ENCODE data around the gene TRAPPC2.
"Not testable (repeated sequence)": the region's sequence is repeated elsewhere in the genome, so short reads cannot be mapped to it uniquely, and the experiment has no call there.

The TRAPPC2 gene

GRCh38 chrX:13755254-13755653 is 20.8 kb upstream of the TRAPPC2 start:
- Mint-ChIP-seq H3K36me3 (peaks cover 99% of the 10 kb centered on the region), H3K27ac (no peak overlapping the region), H3K9me3 (no peaks in the 10 kb centered on the region), H3K4me1 (peaks cover 17% of the 10 kb centered on the region), H3K4me3 (no peak overlapping the region)
- no peak for DNase-seq (ENCODE audit: low spot score in 2 of 2)
- ATAC-seq: peak; percentile 71

- H3K36me3 Mint-ChIP-seq: peaks cover 99% of the 10 kb centered on the region
- H3K4me3 Mint-ChIP-seq: no peak overlapping the region
Measured at GRCh38 chrX:13754765-13755164, 20.3 kb upstream of the TRAPPC2 start.

GRCh38 chrX:13752646-13753045 is 18.2 kb upstream of the TRAPPC2 start:
- Mint-ChIP-seq H3K4me3 (no peak overlapping the region), H3K36me3 (peaks cover 98% of the 10 kb centered on the region), H3K27ac (peak overlapping the region; percentile 58), H3K4me1 (peaks cover 14% of the 10 kb centered on the region), H3K9me3 (no peaks in the 10 kb centered on the region)
- no peak for DNase-seq (ENCODE audit: low spot score in 2 of 2)
- ATAC-seq: no peak

More at GRCh38 chrX:13754765-13755164, 20.3 kb upstream of the TRAPPC2 start:
- Mint-ChIP-seq H3K9me3 (no peaks in the 10 kb centered on the region), H3K27ac (no peak overlapping the region), H3K4me1 (peaks cover 16% of the 10 kb centered on the region)
- DNase-seq (ENCODE audit: low spot score in 2 of 2) (no peak), ATAC-seq (no peak)

- H3K9me3 Mint-ChIP-seq: no peaks in the 10 kb centered on the region
Measured at GRCh38 chrX:13752141-13752540, 17.7 kb upstream of the TRAPPC2 start.

GRCh38 chrX:13750812-13751211 is 16.4 kb upstream of the TRAPPC2 start:
- ATAC-seq: peak; percentile 79
- Mint-ChIP-seq H3K36me3 (peaks cover 96% of the 10 kb centered on the region), H3K4me3 (no peak overlapping the region), H3K9me3 (no peaks in the 10 kb centered on the region), H3K4me1 (peaks cover 24% of the 10 kb centered on the region), H3K27ac (no peak overlapping the region)
- no peak for DNase-seq (ENCODE audit: low spot score in 2 of 2)

More at GRCh38 chrX:13752141-13752540, 17.7 kb upstream of the TRAPPC2 start:
- peaks cover 20% of the 10 kb centered on the region for H3K4me1 Mint-ChIP-seq
- H3K4me3 Mint-ChIP-seq: no peak overlapping the region
- DNase-seq (ENCODE audit: low spot score in 2 of 2): no peak
- no peak overlapping the region for H3K27ac Mint-ChIP-seq
- ATAC-seq: no peak
- peaks cover 96% of the 10 kb centered on the region for H3K36me3 Mint-ChIP-seq

GRCh38 chrX:13750204-13750603 is 15.8 kb upstream of the TRAPPC2 start:
- DNase-seq (ENCODE audit: low spot score in 2 of 2): no peak
- peak; percentile 54 for ATAC-seq
- H3K36me3 Mint-ChIP-seq: peaks cover 96% of the 10 kb centered on the region
- H3K4me1 Mint-ChIP-seq: peaks cover 24% of the 10 kb centered on the region
- no peaks in the 10 kb centered on the region for H3K9me3 Mint-ChIP-seq
- H3K4me3 Mint-ChIP-seq: no peak overlapping the region
- H3K27ac Mint-ChIP-seq: no peak overlapping the region

GRCh38 chrX:13748486-13748885 is 14.1 kb upstream of the TRAPPC2 start:
- H3K27ac Mint-ChIP-seq: peak overlapping the region; percentile 32
- ATAC-seq (no peak), DNase-seq (ENCODE audit: low spot score in 2 of 2) (no peak)
- peaks cover 95% of the 10 kb centered on the region for H3K36me3 Mint-ChIP-seq
- H3K4me3 Mint-ChIP-seq: no peak overlapping the region
- H3K9me3 Mint-ChIP-seq: no peaks in the 10 kb centered on the region
- peaks cover 24% of the 10 kb centered on the region for H3K4me1 Mint-ChIP-seq

- Mint-ChIP-seq H3K9me3 (no peaks in the 10 kb centered on the region), H3K36me3 (peaks cover 93% of the 10 kb centered on the region), H3K27ac (no peak overlapping the region), H3K4me1 (peaks cover 19% of the 10 kb centered on the region), H3K4me3 (no peak overlapping the region)
- DNase-seq (ENCODE audit: low spot score in 2 of 2): no peak
- no peak for ATAC-seq
Measured at GRCh38 chrX:13747836-13748235, 13.4 kb upstream of the TRAPPC2 start.

GRCh38 chrX:13742397-13743176 is 8.2 kb upstream of the TRAPPC2 start:
- Mint-ChIP-seq H3K4me1 (peaks cover 21% of the 10 kb centered on the region), H3K36me3 (peaks cover 90% of the 10 kb centered on the region), H3K9me3 (no peaks in the 10 kb centered on the region), H3K4me3 (peak overlapping the region; percentile 54), H3K27ac (peak overlapping the region; percentile 54)
- peak; percentile 9 to 60 for DNase-seq (ENCODE audit: low spot score in 2 of 2)
- ATAC-seq: peak; percentile 96

GRCh38 chrX:13741695-13742094 is 7.3 kb upstream of the TRAPPC2 start:
- ATAC-seq (no peak), DNase-seq (ENCODE audit: low spot score in 2 of 2) (no peak)
- H3K36me3 Mint-ChIP-seq: peaks cover 92% of the 10 kb centered on the region
- peaks cover 12% of the 10 kb centered on the region for H3K4me1 Mint-ChIP-seq
- no peaks in the 10 kb centered on the region for H3K9me3 Mint-ChIP-seq
- H3K4me3 Mint-ChIP-seq: peak overlapping the region; percentile 54
- H3K27ac Mint-ChIP-seq: no peak overlapping the region

GRCh38 chrX:13733506-13733905 is 914 bp downstream of the TRAPPC2 start:
- Mint-ChIP-seq H3K4me1 (peaks cover 24% of the 10 kb centered on the region), H3K4me3 (peak overlapping the region; percentile 91), H3K27ac (peak overlapping the region; percentile 98), H3K36me3 (peaks cover 68% of the 10 kb centered on the region), H3K9me3 (no peaks in the 10 kb centered on the region)
- ATAC-seq: no peak
- DNase-seq (ENCODE audit: low spot score in 2 of 2): no peak

GRCh38 chrX:13732246-13733067 is 2.0 kb downstream of the TRAPPC2 start:
- no peak for ATAC-seq
- Mint-ChIP-seq H3K27ac (peak overlapping the region; percentile 83), H3K9me3 (no peaks in the 10 kb centered on the region), H3K36me3 (peaks cover 68% of the 10 kb centered on the region), H3K4me3 (peak overlapping the region; percentile 91), H3K4me1 (peaks cover 29% of the 10 kb centered on the region)
- DNase-seq (ENCODE audit: low spot score in 2 of 2): no peak

GRCh38 chrX:13730523-13730922 is 3.9 kb downstream of the TRAPPC2 start:
- Mint-ChIP-seq H3K36me3 (peaks cover 67% of the 10 kb centered on the region), H3K4me1 (peaks cover 48% of the 10 kb centered on the region)
- H3K9me3 Mint-ChIP-seq; H3K27ac Mint-ChIP-seq; H3K4me3 Mint-ChIP-seq; ATAC-seq; DNase-seq (ENCODE audit: low spot score in 2 of 2): not testable (repeated sequence)

GRCh38 chrX:13726583-13726982 is 7.8 kb downstream of the TRAPPC2 start:
- not testable (repeated sequence) for DNase-seq (ENCODE audit: low spot score in 2 of 2); ATAC-seq; H3K9me3 Mint-ChIP-seq
- Mint-ChIP-seq H3K36me3 (peaks cover 49% of the 10 kb centered on the region), H3K27ac (peak overlapping the region; percentile 73), H3K4me3 (peak overlapping the region; percentile 53), H3K4me1 (peaks cover 51% of the 10 kb centered on the region)

- Mint-ChIP-seq H3K4me1 (peaks cover 51% of the 10 kb centered on the region), H3K27ac (peak overlapping the region; percentile 73), H3K4me3 (peak overlapping the region; percentile 53), H3K36me3 (peaks cover 47% of the 10 kb centered on the region)
- H3K9me3 Mint-ChIP-seq: not testable (repeated sequence)
- peak; percentile 19 to 51 for DNase-seq (ENCODE audit: low spot score in 2 of 2)
- ATAC-seq: peak; percentile 54
Measured at GRCh38 chrX:13724878-13725277, 9.5 kb downstream of the TRAPPC2 start.

Measured in stimulated activated effector memory CD8-positive, alpha-beta T cell treated with anti-CD3 and anti-CD28 coated beads, Interleukin-12 subunit alpha, Interleukin-12 subunit beta, amount 100 ng/mL, for 72 hours (primary cell).